Measurements from ENCODE around the gene MUC12. TPM values are rescaled to one million over a fixed set of nuclear protein-coding genes. Genes with fewer than 3 reads are reported as not detected.

Gene MUC12
- total and polyA plus RNA-seq, 2 experiments from 2014 or later: 2.4 TPM; not detected in 1

DNA sequence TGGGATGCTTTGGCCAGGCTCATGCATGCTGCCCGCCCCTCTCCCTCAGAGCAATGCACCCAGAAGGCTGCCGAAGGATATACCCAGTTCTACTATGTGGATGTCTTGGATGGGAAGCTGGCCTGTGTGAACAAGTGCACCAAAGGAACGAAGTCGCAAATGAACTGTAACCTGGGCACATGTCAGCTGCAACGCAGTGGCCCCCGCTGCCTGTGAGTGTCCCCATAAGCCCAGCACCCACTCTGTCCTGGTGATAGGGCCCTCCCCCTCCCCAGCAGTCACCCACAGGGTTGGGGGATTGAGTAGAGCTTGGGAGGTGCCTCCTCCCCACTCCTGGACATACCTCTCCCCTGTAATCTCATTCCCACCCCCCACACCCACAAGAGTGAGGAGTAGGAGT is 43.6 kb downstream of the MUC12 start:
- Histone ChIP-seq H3K27me3 (peaks cover 27% of the 10 kb centered on the region), H3K9me3 (ENCODE audit: low read depth) (no peaks in the 10 kb centered on the region), H3K4me1 (ENCODE audit: low read depth) (no peaks in the 10 kb centered on the region), H3K27ac (no peak overlapping the region), H3K4me3 (no peak overlapping the region), H3K36me3 (no peaks in the 10 kb centered on the region)
- DNase-seq (ENCODE audit: low read depth in 1 of 2, low spot score in 1 of 2): no peak
- TF ChIP-seq, protein P1, sequence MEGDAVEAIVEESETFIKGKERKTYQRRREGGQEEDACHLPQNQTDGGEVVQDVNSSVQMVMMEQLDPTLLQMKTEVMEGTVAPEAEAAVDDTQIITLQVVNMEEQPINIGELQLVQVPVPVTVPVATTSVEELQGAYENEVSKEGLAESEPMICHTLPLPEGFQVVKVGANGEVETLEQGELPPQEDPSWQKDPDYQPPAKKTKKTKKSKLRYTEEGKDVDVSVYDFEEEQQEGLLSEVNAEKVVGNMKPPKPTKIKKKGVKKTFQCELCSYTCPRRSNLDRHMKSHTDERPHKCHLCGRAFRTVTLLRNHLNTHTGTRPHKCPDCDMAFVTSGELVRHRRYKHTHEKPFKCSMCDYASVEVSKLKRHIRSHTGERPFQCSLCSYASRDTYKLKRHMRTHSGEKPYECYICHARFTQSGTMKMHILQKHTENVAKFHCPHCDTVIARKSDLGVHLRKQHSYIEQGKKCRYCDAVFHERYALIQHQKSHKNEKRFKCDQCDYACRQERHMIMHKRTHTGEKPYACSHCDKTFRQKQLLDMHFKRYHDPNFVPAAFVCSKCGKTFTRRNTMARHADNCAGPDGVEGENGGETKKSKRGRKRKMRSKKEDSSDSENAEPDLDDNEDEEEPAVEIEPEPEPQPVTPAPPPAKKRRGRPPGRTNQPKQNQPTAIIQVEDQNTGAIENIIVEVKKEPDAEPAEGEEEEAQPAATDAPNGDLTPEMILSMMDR (IDR thresholded peaks at IDR 0.05; ENCODE audit: low read depth, low read length): no peak

GRCh38 chr7:101015626-101016025 is 46.3 kb downstream of the MUC12 start:
- Histone ChIP-seq H3K36me3 (no peaks in the 10 kb centered on the region), H3K9me3 (ENCODE audit: low read depth) (no peaks in the 10 kb centered on the region), H3K27me3 (peaks cover 42% of the 10 kb centered on the region), H3K4me1 (ENCODE audit: low read depth) (no peaks in the 10 kb centered on the region), H3K27ac (no peak overlapping the region), H3K4me3 (no peak overlapping the region)
- DNase-seq (ENCODE audit: low read depth in 1 of 2, low spot score in 1 of 2): no peak
- TF ChIP-seq, protein P1 (IDR thresholded peaks at IDR 0.05; ENCODE audit: low read depth, low read length): no peak

DNA sequence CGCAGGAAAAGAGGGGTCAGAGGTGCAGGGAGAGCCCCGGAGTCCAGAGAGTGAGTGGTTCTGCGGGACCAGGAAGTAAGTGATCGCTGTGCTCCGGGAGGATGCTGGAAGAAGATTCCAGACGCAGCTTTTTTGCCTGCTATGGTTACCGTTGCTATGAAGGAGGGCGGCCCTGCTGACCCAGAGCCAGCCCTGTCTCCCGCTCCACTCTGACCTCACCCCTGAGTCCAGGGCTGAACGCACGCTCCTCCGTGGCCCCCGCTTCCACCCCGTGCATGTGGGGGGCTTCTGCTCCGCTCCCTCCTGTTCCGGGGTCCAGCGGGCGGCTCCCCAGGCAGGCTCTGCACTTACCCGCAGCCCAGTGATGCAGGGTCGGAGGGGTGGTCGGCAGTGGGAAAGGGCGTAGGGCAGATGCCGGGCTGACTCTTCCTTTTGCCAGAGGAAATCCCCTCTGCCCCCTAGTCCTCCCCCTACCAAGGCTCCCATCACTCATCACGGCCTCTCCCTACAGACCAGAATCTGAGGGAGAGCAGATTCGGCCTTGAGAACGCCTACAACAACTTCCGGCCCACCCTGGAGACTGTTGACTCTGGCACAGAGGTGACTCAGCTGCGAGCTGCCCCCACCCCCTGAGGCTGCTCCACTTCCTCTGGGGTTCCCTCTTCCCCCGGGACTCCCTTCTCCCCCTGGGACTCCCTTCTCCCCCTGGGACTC is 47.9 kb downstream of the MUC12 start:
- Histone ChIP-seq H3K36me3 (no peaks in the 10 kb centered on the region), H3K9me3 (ENCODE audit: low read depth) (no peaks in the 10 kb centered on the region), H3K27me3 (peaks cover 50% of the 10 kb centered on the region), H3K4me1 (ENCODE audit: low read depth) (no peaks in the 10 kb centered on the region), H3K4me3 (no peak overlapping the region), H3K27ac (no peak overlapping the region)
- TF ChIP-seq, protein P1 (IDR thresholded peaks at IDR 0.05; ENCODE audit: low read depth, low read length): no peak
- DNase-seq (ENCODE audit: low read depth in 1 of 2, low spot score in 1 of 2): peak; percentile 42 to 90

DNA sequence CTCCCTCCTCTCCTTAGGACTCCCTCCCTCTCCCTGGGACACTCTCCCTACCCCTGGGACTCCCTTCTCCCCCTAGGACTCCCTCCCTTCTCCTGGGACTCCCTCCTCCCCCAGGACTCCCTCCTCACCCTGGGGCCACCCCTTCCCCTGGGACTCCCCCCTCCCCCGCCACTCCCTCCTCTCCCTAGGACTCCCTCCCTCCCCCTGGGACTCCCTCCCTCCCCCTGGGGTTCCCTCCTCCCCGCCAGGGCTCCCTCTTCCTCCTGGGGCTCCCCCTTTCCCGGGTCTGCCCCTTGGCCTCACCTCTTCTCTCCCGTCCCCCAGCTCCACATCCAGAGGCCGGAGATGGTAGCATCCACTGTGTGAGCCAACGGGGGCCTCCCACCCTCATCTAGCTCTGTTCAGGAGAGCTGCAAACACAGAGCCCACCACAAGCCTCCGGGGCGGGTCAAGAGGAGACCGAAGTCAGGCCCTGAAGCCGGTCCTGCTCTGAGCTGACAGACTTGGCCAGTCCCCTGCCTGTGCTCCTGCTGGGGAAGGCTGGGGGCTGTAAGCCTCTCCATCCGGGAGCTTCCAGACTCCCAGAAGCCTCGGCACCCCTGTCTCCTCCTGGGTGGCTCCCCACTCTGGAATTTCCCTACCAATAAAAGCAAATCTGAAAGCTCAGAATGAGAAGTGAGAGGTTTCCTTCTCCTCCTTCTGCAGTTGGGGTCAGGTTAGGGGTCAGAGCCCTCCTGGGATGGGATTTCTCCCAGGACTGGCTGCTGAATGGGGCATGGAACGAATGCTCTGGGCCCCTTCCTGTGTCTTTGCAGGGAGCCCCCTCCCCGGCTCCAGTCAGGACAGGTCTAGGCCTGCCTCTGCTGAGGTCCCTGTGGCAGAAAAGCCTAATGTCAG is 49.2 kb downstream of the MUC12 start:
- Histone ChIP-seq H3K27me3 (peaks cover 47% of the 10 kb centered on the region), H3K27ac (no peak overlapping the region), H3K4me1 (ENCODE audit: low read depth) (no peaks in the 10 kb centered on the region), H3K36me3 (no peaks in the 10 kb centered on the region), H3K4me3 (no peak overlapping the region), H3K9me3 (ENCODE audit: low read depth) (no peaks in the 10 kb centered on the region)
- DNase-seq (ENCODE audit: low read depth in 1 of 2, low spot score in 1 of 2): no peak
- TF ChIP-seq, protein P1 (IDR thresholded peaks at IDR 0.05; ENCODE audit: low read depth, low read length): no peak

- no peak for DNase-seq (ENCODE audit: low read depth in 1 of 2, low spot score in 1 of 2)
- no peak overlapping the region for H3K4me3 ChIP-seq
- no peaks in the 10 kb centered on the region for H3K4me1 ChIP-seq (ENCODE audit: low read depth)
- TF ChIP-seq, protein P1 (IDR thresholded peaks at IDR 0.05; ENCODE audit: low read depth, low read length): no peak
- no peak overlapping the region for H3K27ac ChIP-seq
- H3K36me3 ChIP-seq: no peaks in the 10 kb centered on the region
- H3K27me3 ChIP-seq: peaks cover 47% of the 10 kb centered on the region
- no peaks in the 10 kb centered on the region for H3K9me3 ChIP-seq (ENCODE audit: low read depth)
Observed at GRCh38 chr7:101020444-101020843, 51.1 kb downstream of the MUC12 start.
